Tibial nerve (tissue), 4 donors: ENCODE measurements around the gene DLGAP4. TPM values are rescaled to one million over a fixed set of nuclear protein-coding genes. Genes with fewer than 3 reads are reported as not detected.

Source experiments
- DNase-seq, 2 donors: peaks; one replicate each; pipeline ENCODE4 v3.0.0-alpha.2; 2019; ENCODE audit warnings: low spot score in 2 of 2
- H3K27ac ChIP-seq, 4 donors: fragments of 200-600 bp; sonication (generic) in 3 of 4; one replicate each; pipeline ENCODE4 v1.5.1; 2017 to 2019; ENCODE audit warnings: mild to moderate bottlenecking in 1 of 4
- H3K27me3 ChIP-seq, 2 donors: fragments of 200-600 bp; sonication (generic) in 1 of 2; one replicate each; pipeline versions ENCODE4 v1.5.1 to v1.6.0; 2017 to 2019
- H3K36me3 ChIP-seq, 3 donors: fragments of 200-600 bp; sonication (generic); one replicate each; pipeline ENCODE4 v1.5.1; 2018 to 2019
- H3K4me1 ChIP-seq, 4 donors: fragments of 200-600 bp; sonication (generic) in 3 of 4; one replicate each; pipeline ENCODE4 v1.5.1; 2017 to 2019
- H3K4me3 ChIP-seq, 4 donors: fragments of 200-600 bp; sonication (generic) in 3 of 4; one replicate each; pipeline ENCODE4 v1.5.1; 2017 to 2019; ENCODE audit warnings: mild to moderate bottlenecking in 1 of 4, moderate library complexity in 1 of 4
- H3K9me3 ChIP-seq, 4 donors: fragments of 200-600 bp; sonication (generic) in 3 of 4; one replicate each; pipeline ENCODE4 v1.5.1; 2017 to 2019
- CTCF ChIP-seq, 5 experiments: fragments of 200-600 bp in 3 of 5; fragments of 450-650 bp in 2 of 5; sonication (generic) in 3 of 5; IDR thresholded peaks; one replicate each; pipeline ENCODE4 v1.5.1; 2016 to 2019; ENCODE audit warnings: antibody characterized with exemption in 5 of 5, mild to moderate bottlenecking in 3 of 5, moderate library complexity in 2 of 5
- EP300 ChIP-seq, 2 donors: sonication (generic); formaldehyde crosslinking; IDR thresholded peaks; one replicate each; pipeline ENCODE4 v1.6.1; 2017; ENCODE audit warnings: antibody characterized with exemption in 2 of 2, mild to moderate bottlenecking in 1 of 2
- POLR2A ChIP-seq, 2 donors: fragments of 450-650 bp; IDR thresholded peaks; one replicate each; pipeline ENCODE4 v1.6.1; 2017; ENCODE audit warnings: antibody characterized with exemption in 2 of 2, mild to moderate bottlenecking in 2 of 2, moderate library complexity in 2 of 2
- WGBS, 2 donors: methylation state at CpG; one replicate each; pipeline ENCODE4 v1.1.5; 2018; 5-methylcytosine and 5-hydroxymethylcytosine counted together
- total RNA-seq, 4 donors: library from RNA; depleted of rRNA; stranded (reverse); fragments of >200 nt; gene quantifications; one replicate each; pipeline ENCODE4 v1.1.0, GENCODE V29; 2016

DLGAP4 gene
- total RNA-seq, 4 donors from 2014 or later, result 46.1 to 97.5 (median 52.5) TPM

DNA sequence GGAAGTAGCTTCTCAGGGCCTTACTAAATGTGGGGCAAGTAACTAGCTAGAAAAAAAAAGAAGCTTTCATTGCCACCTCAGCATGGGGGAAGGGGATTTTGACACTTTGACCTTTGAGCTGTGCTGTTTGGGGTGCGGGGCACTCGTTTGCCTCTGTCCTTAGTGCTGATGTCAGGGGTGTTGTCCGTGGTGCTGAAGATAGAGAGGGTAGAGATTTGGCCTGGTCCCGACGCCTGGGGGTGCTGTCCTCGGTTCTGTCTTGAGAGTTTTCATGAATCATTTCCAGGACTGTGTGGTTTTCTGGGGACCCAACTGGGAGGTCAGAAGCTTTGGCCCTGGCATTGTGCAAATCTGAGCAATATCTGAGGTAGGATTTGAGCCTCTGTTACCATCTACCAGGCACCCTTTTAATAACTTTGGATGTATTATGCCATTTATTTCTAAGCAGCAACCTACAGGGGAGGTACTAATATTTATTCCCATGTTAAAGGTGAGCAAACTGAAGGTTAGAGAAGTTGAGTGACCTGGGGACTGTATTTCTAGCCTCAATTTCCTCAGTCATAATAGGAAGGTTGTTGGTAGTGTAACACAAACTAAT lies 78.0 kb downstream of the DLGAP4 start:
- H3K4me1 ChIP-seq, result no peaks in the 10 kb centered on the region
- H3K27ac ChIP-seq, result no peak overlapping the region
- H3K4me3 ChIP-seq, result no peak overlapping the region
- no peaks in the 10 kb centered on the region for H3K36me3 ChIP-seq
- TF ChIP-seq CTCF (IDR thresholded peaks at IDR 0.05) (no peak), EP300 (IDR thresholded peaks at IDR 0.05) (no peak), POLR2A (IDR thresholded peaks at IDR 0.05) (no peak)
- DNase-seq, result no peak
- peaks cover 0 to 11% (median 0%) of the 10 kb centered on the region in 4 donors for H3K9me3 ChIP-seq
- WGBS, 2 donors, result 3 to 4% methylated on average over 6 of the region's 6 CpGs
- no peaks in the 10 kb centered on the region for H3K27me3 ChIP-seq

DNA sequence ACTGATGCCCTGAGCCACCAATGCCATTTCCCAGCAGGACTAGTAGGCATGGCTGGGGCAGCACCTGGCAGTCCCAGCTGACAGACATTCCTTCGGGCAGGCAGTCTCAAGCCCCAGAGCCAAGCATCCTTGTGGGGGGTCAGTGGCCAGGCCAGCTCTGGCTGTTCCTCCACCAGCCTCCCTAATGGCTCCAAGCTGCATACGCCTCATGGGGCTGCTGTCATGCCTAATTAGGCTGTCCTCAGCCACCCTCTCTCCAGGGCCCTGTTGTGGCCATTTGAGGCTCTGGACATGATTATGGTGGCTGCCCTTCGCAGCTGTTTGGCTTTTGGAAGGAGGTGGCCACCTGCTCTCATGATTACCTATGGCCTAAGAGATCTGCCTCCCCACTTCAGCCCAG lies 79.4 kb downstream of the DLGAP4 start:
- H3K4me1 ChIP-seq, result no peaks in the 10 kb centered on the region
- WGBS, 2 donors, result 61% methylated on average over 3 of the region's 3 CpGs; no CpG with 5 or more reads in 1 of the 2 donors
- DNase-seq, result no peak
- TF ChIP-seq EP300 (IDR thresholded peaks at IDR 0.05) (no peak), POLR2A (IDR thresholded peaks at IDR 0.05) (no peak), CTCF (IDR thresholded peaks at IDR 0.05) (no peak)
- H3K9me3 ChIP-seq, result peaks cover 0 to 7% (median 0%) of the 10 kb centered on the region in 4 donors
- no peaks in the 10 kb centered on the region for H3K36me3 ChIP-seq
- no peak overlapping the region for H3K4me3 ChIP-seq
- H3K27ac ChIP-seq, result no peak overlapping the region
- no peaks in the 10 kb centered on the region for H3K27me3 ChIP-seq

- TF ChIP-seq POLR2A (IDR thresholded peaks at IDR 0.05) (no peak), EP300 (IDR thresholded peaks at IDR 0.05) (no peak), CTCF (IDR thresholded peaks at IDR 0.05) (no peak)
- H3K27ac ChIP-seq, result no peak overlapping the region
- H3K4me3 ChIP-seq, result no peak overlapping the region
Observed at GRCh38 chr20:36386236-36386635, 80.1 kb downstream of the DLGAP4 start.

GRCh38 chr20:36390269-36390668 lies 84.1 kb downstream of the DLGAP4 start:
- no peaks in the 10 kb centered on the region for H3K9me3 ChIP-seq
- H3K27me3 ChIP-seq, result no peaks in the 10 kb centered on the region
- TF ChIP-seq EP300 (IDR thresholded peaks at IDR 0.05) (no peak), CTCF (IDR thresholded peaks at IDR 0.05) (no peak), POLR2A (IDR thresholded peaks at IDR 0.05) (no peak)
- no peaks in the 10 kb centered on the region for H3K36me3 ChIP-seq
- whole genome bisulfite sequencing, 2 donors, result 71 to 79% methylated on average over 2 of the region's 2 CpGs
- H3K4me3 ChIP-seq, result no peak overlapping the region
- H3K4me1 ChIP-seq, result no peaks in the 10 kb centered on the region
- no peak for DNase-seq
- H3K27ac ChIP-seq, result no peak overlapping the region

More at GRCh38 chr20:36386236-36386635, 80.1 kb downstream of the DLGAP4 start:
- no peaks in the 10 kb centered on the region for H3K4me1 ChIP-seq
- no peaks in the 10 kb centered on the region for H3K27me3 ChIP-seq
- no peaks in the 10 kb centered on the region for H3K36me3 ChIP-seq
- H3K9me3 ChIP-seq, result no peaks in the 10 kb centered on the region
- no peak for DNase-seq

DNA sequence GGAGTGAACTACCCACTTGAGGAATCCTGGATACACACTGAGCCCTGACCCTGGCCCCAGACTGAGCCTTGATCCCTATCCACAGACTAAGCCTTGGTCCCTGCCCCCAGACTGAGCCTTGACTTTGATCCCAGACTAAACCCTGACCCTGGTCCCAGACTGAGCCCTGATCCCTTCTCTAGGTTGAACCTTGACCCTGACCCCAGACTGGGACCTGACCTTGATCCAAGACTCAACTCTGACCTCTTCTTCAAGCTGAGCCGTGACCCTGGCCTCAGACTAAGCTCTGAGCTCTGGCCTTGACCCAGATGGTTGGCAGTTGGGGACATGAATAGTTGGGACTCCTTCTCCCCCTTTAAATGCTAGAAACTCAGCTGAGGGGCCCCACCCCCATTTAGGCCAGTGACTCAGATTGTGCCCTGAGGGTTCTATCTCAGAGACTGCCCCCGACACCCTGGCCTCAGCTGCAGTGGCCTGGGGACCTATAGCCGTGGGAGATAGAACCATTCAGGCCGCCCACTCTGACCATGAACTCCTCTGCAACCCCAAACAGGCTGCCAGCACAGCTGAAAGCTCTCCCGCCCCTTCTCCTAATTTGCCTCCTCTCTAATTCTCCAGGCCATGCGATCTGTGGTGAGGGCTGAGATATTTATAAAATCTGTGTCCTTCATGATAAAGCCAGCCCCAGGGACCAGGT lies 84.7 kb downstream of the DLGAP4 start:
- TF ChIP-seq EP300 (IDR thresholded peaks at IDR 0.05) (no peak), POLR2A (IDR thresholded peaks at IDR 0.05) (no peak), CTCF (IDR thresholded peaks at IDR 0.05) (no peak)
- DNase-seq, result no peak
- no peaks in the 10 kb centered on the region for H3K9me3 ChIP-seq
- H3K4me3 ChIP-seq, result no peak overlapping the region
- no peaks in the 10 kb centered on the region for H3K36me3 ChIP-seq
- H3K4me1 ChIP-seq, result no peaks in the 10 kb centered on the region
- WGBS, 2 donors, result 17 to 53% methylated on average over 6 of the region's 6 CpGs
- H3K27ac ChIP-seq, result no peak overlapping the region
- H3K27me3 ChIP-seq, result no peaks in the 10 kb centered on the region
